IMR-90 (cell line): ENCODE measurements around the gene MGRN1.

Source experiments
- CEBPB ChIP-seq: IDR thresholded peaks from 2 replicates; pipeline ENCODE4 v1.6.1; 2012; ENCODE audit warnings: low read depth, low read length, improper control_type of control experiment
- CTCF ChIP-seq: conservative IDR thresholded peaks from 2 replicates; pipeline ENCODE4 v1.5.1; 2012; ENCODE audit warnings: mild to moderate bottlenecking, low read depth, low read length, improper control_type of control experiment
- MAZ ChIP-seq: IDR thresholded peaks from 2 replicates; pipeline ENCODE4 v1.6.1; 2012; ENCODE audit warnings: low read depth, mild to moderate bottlenecking, low read length, improper control_type of control experiment, moderate library complexity, borderline replicate concordance
- POLR2A ChIP-seq: IDR thresholded peaks from 2 replicates; pipeline ENCODE4 v1.6.1; 2012; ENCODE audit warnings: mild to moderate bottlenecking, low read depth, low read length
- RAD21 ChIP-seq: IDR thresholded peaks from 2 replicates; pipeline ENCODE4 v1.6.1; 2012; ENCODE audit warnings: low read length, improper control_type of control experiment
- RFX5 ChIP-seq: IDR thresholded peaks from 2 replicates; pipeline ENCODE4 v1.8.0; 2012; ENCODE audit warnings: low read depth, mild to moderate bottlenecking, low read length, moderate library complexity

DNA sequence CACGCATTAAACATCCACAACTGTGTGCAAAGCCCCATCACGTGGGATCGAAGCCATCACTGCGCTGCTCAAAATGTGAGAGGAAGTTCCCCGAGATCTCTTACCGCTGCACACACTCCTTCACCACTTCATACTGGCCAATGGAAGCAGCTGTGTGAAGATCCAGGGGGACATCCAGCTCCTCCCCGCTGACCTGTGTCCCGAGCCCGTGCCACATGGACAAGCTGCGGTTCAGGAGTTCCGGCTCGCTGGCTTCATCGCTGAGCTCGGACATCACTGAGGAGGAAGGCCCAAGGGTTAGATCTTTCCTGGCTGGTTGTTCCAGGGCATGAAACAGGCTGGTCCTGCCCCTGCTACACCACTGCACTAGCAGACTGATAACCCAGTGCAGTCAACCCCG, 105.2 kb downstream of the MGRN1 start:
- TF ChIP-seq CTCF (no peak), CEBPB (no peak), POLR2A (no peak), RFX5 (no peak), RAD21 (no peak), MAZ (no peak)
